Central memory CD4-positive, alpha-beta T cell (primary cell): ENCODE measurements around the gene IRF2.
A peak's percentile ranks its signal among the peaks of the same experiment; 100 is the strongest.
"Not testable (repeated sequence)": the region's sequence is repeated elsewhere in the genome, so short reads cannot be mapped to it uniquely, and the experiment has no call there.

ENCODE experiments used
- DNase-seq: peaks from one replicate; pipeline ENCODE4 v3.0.0; 2022

The IRF2 gene

GRCh38 chr4:184343502-184344177 is 130.7 kb downstream of the IRF2 start:
- DNase-seq, result peak; percentile 11

DNA sequence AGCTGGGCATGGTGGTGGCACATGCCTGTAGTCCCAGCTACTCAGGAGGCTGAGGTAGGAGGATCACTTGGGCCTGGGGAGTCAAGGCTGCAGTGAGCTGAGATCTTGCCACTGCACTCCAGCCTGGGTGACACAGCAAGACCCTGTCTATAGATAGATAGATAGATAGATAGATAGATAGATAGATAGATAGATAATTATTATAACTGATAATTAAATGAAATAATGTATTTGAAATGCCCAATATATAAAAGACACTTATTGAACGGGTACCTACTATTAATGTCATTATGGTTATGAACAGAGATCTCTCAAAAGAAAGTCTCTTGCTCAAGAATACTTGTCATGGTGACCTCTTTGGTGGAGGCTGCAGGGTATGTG is 131.5 kb downstream of the IRF2 start:
- not testable (repeated sequence) for DNase-seq

- no peak for DNase-seq
Observed at GRCh38 chr4:184342167-184342856, 132.0 kb downstream of the IRF2 start.

DNA sequence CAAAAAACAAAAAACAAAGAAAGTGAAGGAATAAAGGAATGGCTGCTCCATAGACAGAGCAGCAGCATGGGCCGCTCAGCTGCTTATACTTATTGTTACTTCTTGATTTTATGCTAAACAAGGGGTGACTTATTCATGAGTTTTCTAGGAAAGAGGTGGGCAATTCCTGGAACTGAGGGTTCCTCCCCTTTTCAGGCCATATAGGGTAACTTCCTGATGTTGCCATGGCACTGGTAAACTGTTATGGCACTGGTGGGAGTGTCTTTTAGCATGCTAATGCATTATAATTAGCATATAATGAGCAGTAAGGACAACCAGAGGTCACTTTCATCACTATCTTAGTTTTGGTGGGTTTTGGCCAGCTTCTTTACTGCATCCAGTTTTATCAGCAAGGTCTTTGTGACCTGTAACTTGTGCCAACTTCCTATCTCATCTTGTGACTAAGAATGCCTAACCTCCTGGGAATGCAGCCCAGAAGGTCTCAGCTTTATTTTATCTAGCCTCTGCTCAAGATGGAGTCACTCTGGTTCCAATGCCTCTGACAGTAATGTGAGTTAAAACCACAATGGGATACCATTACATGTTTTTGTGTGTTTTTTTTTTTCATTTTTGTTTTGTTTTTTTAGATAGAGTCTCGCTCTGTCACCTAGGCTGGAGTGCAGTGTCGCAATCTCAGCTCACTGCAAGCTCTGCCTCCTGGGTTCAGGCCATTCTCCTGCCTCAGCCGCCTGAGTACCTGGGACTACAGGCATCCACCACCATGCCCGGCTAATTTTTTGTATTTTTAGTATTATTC is 134.8 kb downstream of the IRF2 start:
- DNase-seq, result not testable (repeated sequence)

GRCh38 chr4:184337907-184338306 is 136.4 kb downstream of the IRF2 start:
- DNase-seq, result no peak
